H9 (cell line): Measurements from ENCODE around the gene SCAF4. TPM values are rescaled to one million over a fixed set of nuclear protein-coding genes. Genes with fewer than 3 reads are reported as not detected.
"Not testable (repeated sequence)": the region's sequence is repeated elsewhere in the genome, so short reads cannot be mapped to it uniquely, and the experiment has no call there.

Source experiments
- DNase-seq: peaks from one replicate; pipeline ENCODE4 v3.0.0-alpha.2; 2017
- H2AFZ ChIP-seq: one replicate; pipeline ENCODE4 v1.6.1; 2013; ENCODE audit warnings: mild to moderate bottlenecking, low read length, control low read depth, moderate library complexity
- H2AK5ac ChIP-seq: 2 replicates; pipeline ENCODE4 v1.6.1; 2013; ENCODE audit warnings: low read length, control low read depth, mixed read lengths; ENCODE audit not compliant: insufficient read length
- H2BK120ac ChIP-seq: one replicate; pipeline ENCODE4 v1.6.1; 2013; ENCODE audit warnings: low read depth, mild to moderate bottlenecking, low read length, control low read depth, inconsistent platforms; ENCODE audit not compliant: poor library complexity, severe bottlenecking
- H2BK12ac ChIP-seq: 2 replicates; pipeline ENCODE4 v1.6.1; 2013; ENCODE audit warnings: low read length, control low read depth, mixed read lengths, low read depth; ENCODE audit not compliant: insufficient read length
- H2BK15ac ChIP-seq: 2 replicates; pipeline ENCODE4 v1.6.1; 2013; ENCODE audit warnings: low read depth, low read length, control low read depth
- H2BK20ac ChIP-seq: one replicate; pipeline ENCODE4 v1.6.1; 2013; ENCODE audit warnings: low read depth, mild to moderate bottlenecking, low read length, control low read depth, inconsistent platforms; ENCODE audit not compliant: poor library complexity, severe bottlenecking
- H2BK5ac ChIP-seq: 2 replicates; pipeline ENCODE4 v1.6.1; 2013; ENCODE audit warnings: low read length, control low read depth, mixed read lengths; ENCODE audit not compliant: insufficient read length
- H3K14ac ChIP-seq: 2 replicates; pipeline ENCODE4 v1.6.1; 2013; ENCODE audit warnings: low read length, control low read depth; ENCODE audit not compliant: insufficient read depth
- H3K18ac ChIP-seq: 2 replicates; pipeline ENCODE4 v1.6.1; 2013; ENCODE audit warnings: low read depth, mild to moderate bottlenecking, mixed read lengths, low read length, control low read depth; ENCODE audit not compliant: insufficient read length
- H3K23ac ChIP-seq: 2 replicates; pipeline ENCODE4 v1.6.1; 2013; ENCODE audit warnings: low read length, control low read depth, mixed read lengths, low read depth; ENCODE audit not compliant: insufficient read length
- H3K23me2 ChIP-seq: 2 replicates; pipeline ENCODE4 v1.6.1; 2013; ENCODE audit warnings: low read depth, mild to moderate bottlenecking, mixed read lengths, low read length, control low read depth; ENCODE audit not compliant: insufficient read length, poor library complexity, severe bottlenecking
- H3K27ac ChIP-seq: 2 replicates; pipeline ENCODE4 v1.5.1; 2013; ENCODE audit warnings: low read length, control low read depth, mixed read lengths, low read depth; ENCODE audit not compliant: insufficient read length
- H3K27me3 ChIP-seq: 2 replicates; pipeline ENCODE4 v1.6.1; 2013; ENCODE audit warnings: low read length, control low read depth, inconsistent platforms; ENCODE audit not compliant: insufficient read depth
- H3K4ac ChIP-seq: 2 replicates; pipeline ENCODE4 v1.6.1; 2013; ENCODE audit warnings: low read depth, mild to moderate bottlenecking, control low read depth, inconsistent platforms, low read length, moderate library complexity
- H3K4me1 ChIP-seq: 2 replicates; pipeline ENCODE4 v1.6.1; 2013; ENCODE audit warnings: low read length, control low read depth, inconsistent platforms; ENCODE audit not compliant: insufficient read depth
- H3K4me2 ChIP-seq: 2 replicates; pipeline ENCODE4 v1.6.1; 2013; ENCODE audit warnings: low read length, control low read depth, mixed read lengths; ENCODE audit not compliant: insufficient read length, insufficient read depth
- H3K56ac ChIP-seq: 2 replicates; pipeline ENCODE4 v1.6.1; 2013; ENCODE audit warnings: low read depth, mild to moderate bottlenecking, mixed read lengths, low read length, control low read depth; ENCODE audit not compliant: insufficient read length
- H3K79me1 ChIP-seq: 2 replicates; pipeline ENCODE4 v1.6.1; 2013; ENCODE audit warnings: low read depth, mild to moderate bottlenecking, moderate library complexity, low read length, control low read depth, inconsistent platforms; ENCODE audit not compliant: insufficient read depth, poor library complexity, severe bottlenecking
- H3K79me2 ChIP-seq: 2 replicates; pipeline ENCODE4 v1.6.1; 2013; ENCODE audit warnings: low read length, control low read depth, inconsistent platforms; ENCODE audit not compliant: insufficient read depth
- H3K9ac ChIP-seq: 2 replicates; pipeline ENCODE4 v1.6.1; 2013; ENCODE audit warnings: low read length, control low read depth, mixed read lengths; ENCODE audit not compliant: insufficient read length; ENCODE audit errors: extremely low read depth
- H3K9me3 ChIP-seq: one replicate; pipeline ENCODE4 v1.6.1; 2013; ENCODE audit warnings: low read depth, low read length, inconsistent platforms; ENCODE audit not compliant: control insufficient read depth
- H3T11ph ChIP-seq: one replicate; pipeline ENCODE4 v1.6.1; 2013; ENCODE audit warnings: mild to moderate bottlenecking, low read length, control low read depth, inconsistent platforms
- H4K20me1 ChIP-seq: one replicate; pipeline ENCODE4 v1.6.1; 2013; ENCODE audit not compliant: control insufficient read depth, insufficient read length, insufficient read depth
- H4K5ac ChIP-seq: 2 replicates; pipeline ENCODE4 v1.6.1; 2013; ENCODE audit warnings: low read depth, mild to moderate bottlenecking, mixed read lengths, low read length, control low read depth; ENCODE audit not compliant: insufficient read length
- H4K8ac ChIP-seq: replicated peaks from 2 replicates; pipeline ENCODE4 v1.6.1; 2013; ENCODE audit warnings: low read length, control low read depth, mixed read lengths, low read depth; ENCODE audit not compliant: insufficient read length
- H4K91ac ChIP-seq: 2 replicates; pipeline ENCODE4 v1.6.1; 2013; ENCODE audit warnings: low read depth, mild to moderate bottlenecking, moderate library complexity, mixed read lengths, low read length, control low read depth; ENCODE audit not compliant: insufficient read length
- H3K27ac Mint-ChIP-seq, 3 experiments: 2 replicates in 2 of 3; 3 replicates in 1 of 3; pipeline ENCODE4 v1.8.0; 2020 to 2021; ENCODE audit warnings: mixed read lengths in 3 of 3, mild to moderate bottlenecking in 1 of 3, moderate library complexity in 1 of 3
- H3K27me3 Mint-ChIP-seq: 2 replicates; pipeline ENCODE4 v1.8.0; 2021; ENCODE audit warnings: low read depth, mild to moderate bottlenecking, moderate library complexity, mixed read lengths
- H3K36me3 Mint-ChIP-seq, 3 experiments: 2 replicates in 2 of 3; 3 replicates in 1 of 3; pipeline ENCODE4 v1.8.0; 2020 to 2021; ENCODE audit warnings: low read depth in 3 of 3, mixed read lengths in 3 of 3; ENCODE audit not compliant: insufficient read depth in 1 of 3
- H3K4me1 Mint-ChIP-seq, 2 experiments: 2 replicates each; pipeline ENCODE4 v1.8.0; 2020; ENCODE audit warnings: mixed read lengths in 2 of 2
- H3K4me3 Mint-ChIP-seq, 2 experiments: 2 replicates in 1 of 2; 3 replicates in 1 of 2; pipeline ENCODE4 v1.8.0; 2020 to 2021; ENCODE audit warnings: mild to moderate bottlenecking in 2 of 2, mixed read lengths in 2 of 2, moderate library complexity in 1 of 2
- H3K9me3 Mint-ChIP-seq, 2 experiments: 2 replicates in 1 of 2; 3 replicates in 1 of 2; pipeline ENCODE4 v1.8.0; 2020; ENCODE audit warnings: mild to moderate bottlenecking in 2 of 2, mixed read lengths in 2 of 2, moderate library complexity in 1 of 2
- CTCF ChIP-seq: fragments of 200-600 bp; sonication (generic); conservative IDR thresholded peaks from 3 replicates; pipeline ENCODE4 v1.8.0; 2021; ENCODE audit warnings: antibody characterized with exemption, mild to moderate bottlenecking
- WGBS: extraction: QIAGEN DNeasy Blood & Tissue Kit; methylation state at CpG from one replicate; pipeline ENCODE4 v1.1.7; 2013; ENCODE audit warnings: missing lambda C conversion rate, low lambda C conversion rate, mixed read lengths; ENCODE audit not compliant: insufficient read length; ENCODE audit errors: extremely low coverage; 5-methylcytosine and 5-hydroxymethylcytosine counted together
- total RNA-seq: library from RNA; stranded (reverse); gene quantifications from 2 replicates; pipeline ENCODE4 v1.2.1, GENCODE V29; 2021

SCAF4 gene
- total RNA-seq, 1 experiment from 2014 or later: 76.8 TPM

DNA sequence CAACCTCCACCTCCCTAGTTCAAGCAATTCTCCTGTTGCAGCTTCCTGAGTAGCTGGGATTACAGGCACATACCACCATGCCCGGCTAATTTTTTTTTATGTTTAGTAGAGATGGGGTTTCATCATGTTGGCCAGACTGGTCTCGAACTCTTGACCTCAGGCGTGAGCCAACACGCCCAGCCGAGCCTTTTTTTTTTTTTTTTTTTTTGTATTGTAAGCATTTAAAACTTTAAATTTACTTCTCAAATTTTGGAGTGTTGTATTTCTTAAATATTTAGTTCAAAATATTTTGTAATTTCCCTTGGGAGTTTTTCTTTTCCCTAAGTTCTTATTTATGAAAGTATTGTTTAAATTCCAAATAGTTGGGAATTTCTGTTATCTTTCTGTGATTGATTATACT lies 9.2 kb upstream of the SCAF4 start:
- WGBS: no CpG with 5 or more reads among the region's 5 CpGs
- Mint-ChIP-seq H3K36me3 (peaks cover 9 to 34% (median 12%) of the 10 kb centered on the region in 3 experiments), H3K4me1 (no peaks in the 10 kb centered on the region), H3K27ac (no peak overlapping the region), H3K27me3 (peaks cover 2% of the 10 kb centered on the region; the same call in 1 of the 2 replicates), H3K9me3 (peaks cover 25 to 28% of the 10 kb centered on the region in 2 experiments), H3K4me3 (no peak overlapping the region)
- H3K27ac ChIP-seq: no peak overlapping the region
- H2BK120ac ChIP-seq: no peak overlapping the region
- H3K9ac ChIP-seq: no peak overlapping the region
- H3K4ac ChIP-seq: no peak overlapping the region
- H3K4me2 ChIP-seq: no peak overlapping the region
- H3T11ph ChIP-seq: no peak overlapping the region
- no peak overlapping the region for H2BK12ac ChIP-seq
- no peaks in the 10 kb centered on the region for H3K79me1 ChIP-seq
- H3K14ac ChIP-seq: no peak overlapping the region
- H2AFZ ChIP-seq: no peak overlapping the region
- H4K8ac ChIP-seq: no peak overlapping the region
- H2BK20ac ChIP-seq: no peak overlapping the region
- H4K91ac ChIP-seq: no peak overlapping the region
- H3K4me1 ChIP-seq: no peaks in the 10 kb centered on the region
- no peak overlapping the region for H2BK15ac ChIP-seq
- DNase-seq: no peak
- no peak overlapping the region for H2AK5ac ChIP-seq
- no peak overlapping the region for H2BK5ac ChIP-seq
- no peak overlapping the region for H4K5ac ChIP-seq
- no peak overlapping the region for H3K23ac ChIP-seq
- no peaks in the 10 kb centered on the region for H3K79me2 ChIP-seq
- H4K20me1 ChIP-seq: no peaks in the 10 kb centered on the region
- no peak overlapping the region for H3K56ac ChIP-seq
- no peaks in the 10 kb centered on the region for H3K27me3 ChIP-seq
- TF ChIP-seq CTCF: no peak
- H3K18ac ChIP-seq: no peak overlapping the region
- no peaks in the 10 kb centered on the region for H3K9me3 ChIP-seq
- no peaks in the 10 kb centered on the region for H3K23me2 ChIP-seq

DNA sequence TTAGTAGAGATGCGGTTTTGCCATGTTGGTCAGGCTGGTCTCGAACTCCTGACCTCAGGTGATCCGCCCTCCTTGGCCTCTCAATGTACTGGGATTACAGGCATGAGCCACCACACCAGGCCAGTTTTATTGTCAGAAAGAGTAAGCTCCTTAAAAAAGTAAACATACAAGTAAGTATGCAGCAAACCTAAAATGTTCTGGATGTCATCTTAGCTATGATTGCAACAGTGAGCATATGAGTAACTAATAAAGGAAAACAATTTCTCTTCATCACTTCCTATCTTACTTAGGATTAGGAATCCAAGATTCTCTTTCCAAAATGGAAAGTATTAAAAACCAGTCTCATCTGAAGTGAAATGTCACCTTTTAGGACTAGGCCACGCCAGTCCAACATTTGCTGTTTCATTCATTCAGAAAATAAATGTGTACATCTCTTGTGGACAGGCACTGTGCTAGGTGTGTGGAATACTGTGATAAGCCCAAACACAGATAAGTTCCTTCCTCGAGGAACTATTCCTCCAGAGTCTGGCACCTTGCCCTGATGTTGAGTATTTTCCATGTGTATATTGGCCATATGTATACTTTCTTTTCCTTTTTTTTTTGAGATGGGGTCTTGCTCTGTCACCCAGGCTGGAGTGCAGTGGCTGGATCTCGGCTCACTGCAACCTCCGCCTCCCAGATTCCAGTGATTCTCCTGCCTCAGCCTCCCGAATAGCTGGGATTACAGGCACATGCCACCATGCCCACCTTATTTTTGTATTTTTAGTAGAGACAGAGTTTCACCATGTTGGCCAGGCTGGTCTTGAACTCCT lies 5.9 kb upstream of the SCAF4 start:
- H2BK15ac ChIP-seq, H3K27me3 Mint-ChIP-seq, H3K9ac ChIP-seq, H3K4me1 Mint-ChIP-seq, H3T11ph ChIP-seq, H3K56ac ChIP-seq, H3K79me2 ChIP-seq, H3K79me1 ChIP-seq, H3K23ac ChIP-seq, H3K36me3 Mint-ChIP-seq, H4K20me1 ChIP-seq, H3K4me2 ChIP-seq, H2BK12ac ChIP-seq, H3K18ac ChIP-seq, H2BK120ac ChIP-seq, H3K4me3 Mint-ChIP-seq, H3K9me3 Mint-ChIP-seq, H3K27ac Mint-ChIP-seq, H3K23me2 ChIP-seq, H2BK20ac ChIP-seq, H2AFZ ChIP-seq, H3K9me3 ChIP-seq, H3K4ac ChIP-seq, H3K4me1 ChIP-seq, H3K27me3 ChIP-seq, H4K8ac ChIP-seq, H3K27ac ChIP-seq, DNase-seq, H2AK5ac ChIP-seq, H3K14ac ChIP-seq, H4K91ac ChIP-seq, H2BK5ac ChIP-seq, H4K5ac ChIP-seq: not testable (repeated sequence)
- no CpG with 5 or more reads among the region's 8 CpGs for WGBS
